ENCODE data around the gene SLC22A14.

The SLC22A14 gene

DNA sequence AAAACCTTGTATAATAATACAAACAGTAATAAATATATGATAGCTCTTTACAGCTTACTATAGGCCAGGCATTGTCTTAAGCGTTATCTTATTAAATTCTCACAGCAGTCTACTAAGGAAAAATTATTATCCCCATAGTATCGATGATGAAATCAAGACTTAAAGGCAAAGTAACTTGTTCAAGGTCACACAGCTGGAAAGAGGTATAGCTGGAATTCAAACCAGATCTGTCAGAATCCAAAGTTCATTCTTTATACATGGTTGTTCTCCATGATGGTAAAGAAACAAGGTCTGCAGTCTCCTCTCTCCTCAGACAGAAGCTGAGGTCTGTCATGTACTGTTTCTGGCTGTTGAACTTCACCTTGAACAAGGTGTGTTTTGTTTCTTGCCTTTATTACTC is 31.9 kb upstream of the SLC22A14 start:
- no peak for DNase-seq (ENCODE audit: extremely low read depth, low read depth)
- TF ChIP-seq, protein P1, sequence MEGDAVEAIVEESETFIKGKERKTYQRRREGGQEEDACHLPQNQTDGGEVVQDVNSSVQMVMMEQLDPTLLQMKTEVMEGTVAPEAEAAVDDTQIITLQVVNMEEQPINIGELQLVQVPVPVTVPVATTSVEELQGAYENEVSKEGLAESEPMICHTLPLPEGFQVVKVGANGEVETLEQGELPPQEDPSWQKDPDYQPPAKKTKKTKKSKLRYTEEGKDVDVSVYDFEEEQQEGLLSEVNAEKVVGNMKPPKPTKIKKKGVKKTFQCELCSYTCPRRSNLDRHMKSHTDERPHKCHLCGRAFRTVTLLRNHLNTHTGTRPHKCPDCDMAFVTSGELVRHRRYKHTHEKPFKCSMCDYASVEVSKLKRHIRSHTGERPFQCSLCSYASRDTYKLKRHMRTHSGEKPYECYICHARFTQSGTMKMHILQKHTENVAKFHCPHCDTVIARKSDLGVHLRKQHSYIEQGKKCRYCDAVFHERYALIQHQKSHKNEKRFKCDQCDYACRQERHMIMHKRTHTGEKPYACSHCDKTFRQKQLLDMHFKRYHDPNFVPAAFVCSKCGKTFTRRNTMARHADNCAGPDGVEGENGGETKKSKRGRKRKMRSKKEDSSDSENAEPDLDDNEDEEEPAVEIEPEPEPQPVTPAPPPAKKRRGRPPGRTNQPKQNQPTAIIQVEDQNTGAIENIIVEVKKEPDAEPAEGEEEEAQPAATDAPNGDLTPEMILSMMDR (IDR thresholded peaks at IDR 0.05; ENCODE audit: low read depth, low read length, missing control alignments): no peak
- no peak overlapping the region for H3K4me3 ChIP-seq (replicated peaks; ENCODE audit: low read depth, low read length)

DNA sequence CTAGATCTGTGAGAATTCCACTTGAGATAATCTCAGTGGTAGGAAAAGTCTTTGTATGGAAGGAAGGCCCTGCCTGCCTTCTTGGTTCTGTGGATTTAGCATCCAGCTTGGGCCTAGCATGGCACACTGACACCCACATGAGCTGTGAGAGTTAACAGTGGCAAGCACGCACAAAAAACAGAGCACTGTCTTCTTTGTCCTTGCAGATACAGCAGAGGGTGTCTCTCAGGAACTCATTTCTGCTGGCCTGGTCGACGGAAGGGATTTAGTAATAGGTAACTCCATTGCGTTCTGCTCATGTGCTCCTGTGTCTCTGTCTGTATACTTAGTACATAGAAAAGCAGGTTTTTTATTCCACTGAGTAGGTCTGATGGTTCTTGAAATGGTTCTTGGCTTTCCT is 30.9 kb upstream of the SLC22A14 start:
- TF ChIP-seq, protein P1 (IDR thresholded peaks at IDR 0.05; ENCODE audit: low read depth, low read length, missing control alignments): no peak
- H3K4me3 ChIP-seq (replicated peaks; ENCODE audit: low read depth, low read length): no peak overlapping the region
- DNase-seq (ENCODE audit: extremely low read depth, low read depth): no peak

DNA sequence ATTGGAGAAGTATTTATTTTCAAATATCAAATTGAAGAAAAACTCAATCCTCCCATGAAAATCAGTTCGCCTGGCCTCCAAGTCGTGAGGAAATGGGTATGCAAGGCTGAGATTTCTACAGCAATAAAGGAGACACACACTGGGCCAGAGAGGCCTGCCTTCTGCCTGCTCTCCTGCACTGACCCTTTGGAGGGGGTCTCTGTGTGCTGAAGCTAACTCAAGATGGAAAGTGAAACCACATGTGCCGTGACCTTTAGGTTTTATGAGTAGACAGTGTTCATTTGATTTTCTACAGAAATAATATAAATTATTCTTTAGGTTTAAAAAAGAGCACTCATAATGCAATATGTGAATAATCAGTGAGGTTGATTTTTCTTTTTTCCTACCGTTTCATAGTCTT is 28.4 kb upstream of the SLC22A14 start:
- TF ChIP-seq, protein P1 (IDR thresholded peaks at IDR 0.05; ENCODE audit: low read depth, low read length, missing control alignments): no peak
- DNase-seq (ENCODE audit: extremely low read depth, low read depth): no peak
- no peak overlapping the region for H3K4me3 ChIP-seq (replicated peaks; ENCODE audit: low read depth, low read length)

DNA sequence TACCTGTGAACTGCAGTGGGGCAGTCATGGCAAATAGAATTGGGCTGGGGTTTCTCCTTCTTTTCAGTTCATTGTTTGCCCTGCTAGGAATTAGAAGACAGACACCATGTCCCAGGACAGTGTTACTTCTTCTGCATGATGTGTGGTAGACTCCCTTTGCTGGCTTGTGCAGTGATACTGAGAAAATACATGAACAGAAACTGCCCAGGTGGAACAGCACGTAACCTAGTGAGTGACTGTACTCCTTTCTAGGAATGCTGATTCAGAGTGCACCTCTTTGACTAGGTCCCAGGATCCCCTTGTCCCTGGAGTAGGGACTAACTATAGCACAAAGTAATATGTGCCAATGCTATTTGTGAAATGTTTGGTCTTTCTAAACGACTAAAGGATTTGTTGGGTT is 27.2 kb upstream of the SLC22A14 start:
- TF ChIP-seq, protein P1 (IDR thresholded peaks at IDR 0.05; ENCODE audit: low read depth, low read length, missing control alignments): no peak
- H3K4me3 ChIP-seq (replicated peaks; ENCODE audit: low read depth, low read length): no peak overlapping the region
- no peak for DNase-seq (ENCODE audit: extremely low read depth, low read depth)

DNA sequence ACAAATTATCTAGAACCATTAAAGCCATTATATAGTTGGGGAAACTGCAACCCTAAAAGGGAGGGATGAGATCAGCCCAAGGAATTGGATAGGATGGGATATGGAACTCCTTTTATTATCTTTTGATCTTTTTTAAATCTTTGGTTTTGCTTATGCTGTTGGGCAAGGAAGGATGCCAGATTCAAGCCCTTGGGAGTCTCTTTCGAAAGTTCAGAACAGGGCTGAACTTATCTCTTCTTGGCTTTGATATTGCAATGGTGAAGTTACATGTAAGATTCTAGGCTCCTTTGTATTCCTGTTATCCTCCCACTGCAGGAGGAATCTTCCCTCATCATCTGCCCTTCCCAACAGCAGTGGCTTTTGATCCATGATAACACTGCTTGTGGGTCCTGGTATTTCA is 26.5 kb upstream of the SLC22A14 start:
- H3K4me3 ChIP-seq (replicated peaks; ENCODE audit: low read depth, low read length): no peak overlapping the region
- DNase-seq (ENCODE audit: extremely low read depth, low read depth): no peak
- TF ChIP-seq, protein P1 (IDR thresholded peaks at IDR 0.05; ENCODE audit: low read depth, low read length, missing control alignments): no peak

DNA sequence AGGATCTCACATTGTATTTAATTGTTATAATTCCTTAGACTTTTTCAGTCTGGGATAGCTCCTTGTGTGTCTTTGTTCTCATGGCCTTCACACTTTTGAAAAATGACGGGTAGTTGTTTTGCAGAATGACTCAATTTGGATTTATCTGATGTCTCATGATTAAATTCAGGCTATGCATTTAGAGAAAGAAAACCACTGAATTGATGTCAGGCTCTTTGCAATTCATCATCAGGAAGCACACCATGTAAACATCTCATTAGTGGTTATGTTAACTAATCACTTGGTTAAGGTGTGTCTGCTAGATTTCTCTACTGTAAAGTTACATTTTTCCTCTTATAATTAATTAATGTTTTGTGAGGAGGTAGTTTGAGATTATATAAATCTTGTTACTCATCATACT is 24.5 kb upstream of the SLC22A14 start:
- TF ChIP-seq, protein P1 (IDR thresholded peaks at IDR 0.05; ENCODE audit: low read depth, low read length, missing control alignments): no peak
- DNase-seq (ENCODE audit: extremely low read depth, low read depth): no peak
- no peak overlapping the region for H3K4me3 ChIP-seq (replicated peaks; ENCODE audit: low read depth, low read length)

DNA sequence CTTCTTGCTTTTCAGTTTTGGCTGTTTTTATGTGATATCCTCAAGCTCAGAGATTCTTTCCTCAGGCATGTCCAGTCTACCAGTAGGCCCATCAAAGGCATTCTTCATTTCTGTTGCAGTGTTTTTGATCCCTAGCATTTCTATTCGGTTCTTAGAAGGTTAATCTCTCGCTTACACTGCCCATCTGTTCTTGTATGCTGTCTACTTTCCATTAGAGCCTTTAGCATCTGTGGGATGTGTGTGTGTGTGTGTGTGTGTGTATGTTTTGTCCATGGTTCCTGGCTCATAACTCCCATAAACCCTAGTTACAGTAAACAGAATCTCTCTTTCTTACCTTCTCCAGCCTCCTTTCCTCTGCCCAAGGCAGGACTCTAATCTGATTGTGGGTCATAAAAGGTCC is 21.6 kb upstream of the SLC22A14 start:
- TF ChIP-seq, protein P1 (IDR thresholded peaks at IDR 0.05; ENCODE audit: low read depth, low read length, missing control alignments): no peak
- H3K4me3 ChIP-seq (replicated peaks; ENCODE audit: low read depth, low read length): no peak overlapping the region
- DNase-seq (ENCODE audit: extremely low read depth, low read depth): no peak
